ENCODE results near the gene RPL39L.

Gene RPL39L

DNA sequence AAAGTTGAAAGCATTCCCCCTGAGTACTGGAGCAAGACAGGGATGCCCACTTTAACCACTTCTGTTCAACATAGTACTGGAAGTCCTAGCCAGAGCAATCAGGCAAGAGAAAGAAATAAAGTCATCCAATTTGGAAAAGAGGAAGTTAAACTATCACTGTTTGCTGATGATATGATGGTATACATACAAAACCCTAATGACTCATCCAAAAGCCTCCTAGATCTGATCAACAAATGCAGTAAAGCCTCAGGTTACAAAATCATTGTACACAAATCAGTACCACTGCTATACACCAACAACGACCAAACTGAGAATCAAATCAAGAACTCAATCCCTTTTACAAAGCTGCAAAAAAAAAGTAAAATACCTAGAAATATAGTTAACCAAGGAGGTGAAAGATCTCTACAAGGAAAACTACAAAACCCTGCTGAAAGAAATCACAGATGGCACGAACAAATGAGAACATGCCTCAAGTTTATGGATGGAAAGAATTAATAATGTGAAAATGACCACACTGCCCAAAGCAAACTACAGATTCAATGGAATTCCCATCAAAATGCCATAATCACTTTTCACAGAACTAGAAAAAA is 40.3 kb downstream of the RPL39L start:
- Histone ChIP-seq H2AFZ (ENCODE audit: low read depth, low read length) (no peak overlapping the region), H3K9ac (ENCODE audit: low read length) (no peak overlapping the region), H3K4me2 (ENCODE audit: low read length) (no peak overlapping the region), H3K4me1 (ENCODE audit: low read length) (peaks cover 11% of the 10 kb centered on the region; the same call in 1 of the 2 replicates), H3K9me3 (ENCODE audit: insufficient read depth, low read length) (no peaks in the 10 kb centered on the region), H3K4me3 (ENCODE audit: low read length) (no peak overlapping the region), H3K79me2 (ENCODE audit: low read length) (no peaks in the 10 kb centered on the region), H3K36me3 (replicated peaks; ENCODE audit: low read depth, low read length) (peaks cover 3% of the 10 kb centered on the region), H3K27ac (ENCODE audit: low read length) (no peak overlapping the region), H4K20me1 (ENCODE audit: insufficient read depth, low read length) (no peaks in the 10 kb centered on the region), H3K27me3 (ENCODE audit: low read depth, low read length) (no peaks in the 10 kb centered on the region)
- no peak for TF ChIP-seq EZH2phosphoT487 (IDR thresholded peaks at IDR 0.05; ENCODE audit: low read depth)
- TF ChIP-seq, protein P1, sequence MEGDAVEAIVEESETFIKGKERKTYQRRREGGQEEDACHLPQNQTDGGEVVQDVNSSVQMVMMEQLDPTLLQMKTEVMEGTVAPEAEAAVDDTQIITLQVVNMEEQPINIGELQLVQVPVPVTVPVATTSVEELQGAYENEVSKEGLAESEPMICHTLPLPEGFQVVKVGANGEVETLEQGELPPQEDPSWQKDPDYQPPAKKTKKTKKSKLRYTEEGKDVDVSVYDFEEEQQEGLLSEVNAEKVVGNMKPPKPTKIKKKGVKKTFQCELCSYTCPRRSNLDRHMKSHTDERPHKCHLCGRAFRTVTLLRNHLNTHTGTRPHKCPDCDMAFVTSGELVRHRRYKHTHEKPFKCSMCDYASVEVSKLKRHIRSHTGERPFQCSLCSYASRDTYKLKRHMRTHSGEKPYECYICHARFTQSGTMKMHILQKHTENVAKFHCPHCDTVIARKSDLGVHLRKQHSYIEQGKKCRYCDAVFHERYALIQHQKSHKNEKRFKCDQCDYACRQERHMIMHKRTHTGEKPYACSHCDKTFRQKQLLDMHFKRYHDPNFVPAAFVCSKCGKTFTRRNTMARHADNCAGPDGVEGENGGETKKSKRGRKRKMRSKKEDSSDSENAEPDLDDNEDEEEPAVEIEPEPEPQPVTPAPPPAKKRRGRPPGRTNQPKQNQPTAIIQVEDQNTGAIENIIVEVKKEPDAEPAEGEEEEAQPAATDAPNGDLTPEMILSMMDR (IDR thresholded peaks at IDR 0.05; ENCODE audit: low read depth, low read length): no peak

DNA sequence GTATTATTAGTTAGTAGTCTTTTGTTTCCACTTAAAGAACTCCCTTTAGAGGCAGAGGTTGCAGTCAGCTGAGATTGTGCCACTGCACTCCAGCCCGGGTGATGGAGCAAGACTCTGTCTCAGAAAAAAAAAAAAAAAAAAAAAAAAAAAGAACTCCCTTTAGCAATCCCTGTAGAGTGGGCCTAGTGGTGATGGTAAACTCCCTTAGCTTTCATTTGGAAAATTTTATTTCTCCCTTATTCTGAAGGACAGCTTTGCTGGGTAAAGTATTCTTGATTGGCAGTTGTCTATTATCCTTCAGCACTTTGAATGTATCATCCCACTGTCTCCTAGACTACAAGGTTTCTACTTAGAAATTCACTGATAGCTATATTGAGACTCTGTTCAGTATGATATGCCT is 46.0 kb downstream of the RPL39L start:
- Histone ChIP-seq H3K9ac (ENCODE audit: low read length) (no peak overlapping the region), H3K4me3 (ENCODE audit: low read length) (no peak overlapping the region), H3K79me2 (ENCODE audit: low read length) (no peaks in the 10 kb centered on the region), H3K27ac (ENCODE audit: low read length) (no peak overlapping the region), H3K4me2 (ENCODE audit: low read length) (no peak overlapping the region), H3K4me1 (ENCODE audit: low read length) (no peaks in the 10 kb centered on the region), H3K36me3 (replicated peaks; ENCODE audit: low read depth, low read length) (peaks cover 7% of the 10 kb centered on the region), H3K27me3 (ENCODE audit: low read depth, low read length) (no peaks in the 10 kb centered on the region), H2AFZ (ENCODE audit: low read depth, low read length) (no peak overlapping the region), H4K20me1 (ENCODE audit: insufficient read depth, low read length) (no peaks in the 10 kb centered on the region), H3K9me3 (ENCODE audit: insufficient read depth, low read length) (peaks cover 7% of the 10 kb centered on the region; the same call in 1 of the 2 replicates)
- no peak for TF ChIP-seq EZH2phosphoT487 (IDR thresholded peaks at IDR 0.05; ENCODE audit: low read depth)
- TF ChIP-seq, protein P1 (IDR thresholded peaks at IDR 0.05; ENCODE audit: low read depth, low read length): no peak

DNA sequence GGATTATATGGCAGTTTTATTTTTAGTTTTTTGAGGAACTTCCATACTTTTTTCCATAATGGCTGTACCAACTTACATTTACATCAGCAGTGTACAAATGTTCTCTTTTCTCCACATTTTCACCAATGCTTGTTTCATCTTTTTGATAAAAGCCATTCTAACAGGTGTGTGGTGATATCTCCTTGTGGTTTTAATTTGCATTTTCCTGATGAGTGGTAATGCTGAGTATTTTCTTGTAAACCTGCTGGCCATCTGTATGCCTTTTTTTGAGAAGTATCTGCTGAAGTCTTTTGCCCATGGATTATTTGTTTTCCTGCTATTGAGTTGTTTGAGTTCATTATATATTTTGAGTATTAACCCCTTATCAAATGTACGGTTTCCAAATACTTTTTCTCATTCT is 50.6 kb downstream of the RPL39L start:
- Histone ChIP-seq H3K9me3 (ENCODE audit: insufficient read depth, low read length) (peaks cover 4% of the 10 kb centered on the region; the same call in 1 of the 2 replicates), H3K4me3 (ENCODE audit: low read length) (no peak overlapping the region), H3K9ac (ENCODE audit: low read length) (no peak overlapping the region), H4K20me1 (ENCODE audit: insufficient read depth, low read length) (no peaks in the 10 kb centered on the region), H3K27me3 (ENCODE audit: low read depth, low read length) (no peaks in the 10 kb centered on the region), H3K4me1 (ENCODE audit: low read length) (no peaks in the 10 kb centered on the region), H3K4me2 (ENCODE audit: low read length) (no peak overlapping the region), H3K79me2 (ENCODE audit: low read length) (no peaks in the 10 kb centered on the region), H3K36me3 (replicated peaks; ENCODE audit: low read depth, low read length) (peaks cover 3% of the 10 kb centered on the region), H2AFZ (ENCODE audit: low read depth, low read length) (no peak overlapping the region), H3K27ac (ENCODE audit: low read length) (no peak overlapping the region)
- TF ChIP-seq, protein P1 (IDR thresholded peaks at IDR 0.05; ENCODE audit: low read depth, low read length): no peak
- TF ChIP-seq EZH2phosphoT487 (IDR thresholded peaks at IDR 0.05; ENCODE audit: low read depth): no peak

DNA sequence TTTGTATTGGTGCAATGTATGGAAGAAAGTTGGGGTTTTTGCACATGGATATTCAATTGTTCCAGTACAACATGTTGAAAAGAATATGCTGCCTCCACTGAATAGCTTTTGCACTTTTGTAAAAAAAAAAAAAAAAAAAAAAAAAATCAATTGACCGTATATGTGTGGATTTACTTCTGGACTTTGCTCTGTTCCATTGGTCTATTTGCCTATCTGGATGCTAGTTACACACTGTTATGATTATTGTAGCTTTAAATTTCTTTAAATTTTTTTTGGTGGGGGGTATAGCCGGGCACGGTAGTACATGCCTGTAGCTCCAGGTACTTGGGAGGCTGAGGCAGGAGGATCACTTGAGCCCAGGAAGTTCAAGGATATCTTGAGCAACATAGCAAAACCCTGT is 52.5 kb downstream of the RPL39L start:
- H3K79me2 ChIP-seq (ENCODE audit: low read length): no peaks in the 10 kb centered on the region
- TF ChIP-seq, protein P1 (IDR thresholded peaks at IDR 0.05; ENCODE audit: low read depth, low read length): no peak
- no peak for TF ChIP-seq EZH2phosphoT487 (IDR thresholded peaks at IDR 0.05; ENCODE audit: low read depth)

More for the DNA sequence above, 52.5 kb downstream of the RPL39L start:
- H3K27me3 ChIP-seq (ENCODE audit: low read depth, low read length): no peaks in the 10 kb centered on the region
- H3K4me2 ChIP-seq (ENCODE audit: low read length): no peak overlapping the region
- no peak overlapping the region for H3K9ac ChIP-seq (ENCODE audit: low read length)
- H3K36me3 ChIP-seq (replicated peaks; ENCODE audit: low read depth, low read length): no peaks in the 10 kb centered on the region
- no peaks in the 10 kb centered on the region for H4K20me1 ChIP-seq (ENCODE audit: insufficient read depth, low read length)
- H3K9me3 ChIP-seq (ENCODE audit: insufficient read depth, low read length): no peaks in the 10 kb centered on the region
- no peak overlapping the region for H3K4me3 ChIP-seq (ENCODE audit: low read length)
- no peaks in the 10 kb centered on the region for H3K4me1 ChIP-seq (ENCODE audit: low read length)
- H3K27ac ChIP-seq (ENCODE audit: low read length): no peak overlapping the region
- no peak overlapping the region for H2AFZ ChIP-seq (ENCODE audit: low read depth, low read length)

All from OCI-LY3 (cell line).